Activated CD8-positive, alpha-beta memory T cell treated with anti-CD3 and anti-CD28 coated beads for 24 hours (primary cell): ENCODE results near the gene DSE.

Source experiments
- DNase-seq: peaks from one replicate; pipeline ENCODE4 v3.0.0-alpha.2; 2020

Gene DSE

GRCh38 chr6:116491610-116492330 lies 121.0 kb downstream of the DSE start:
- no peak for DNase-seq

GRCh38 chr6:116492331-116493067 lies 121.8 kb downstream of the DSE start:
- DNase-seq: no peak
